Neural cell (in vitro differentiated cells): Measurements from ENCODE around the gene RET. TPM values are rescaled to one million over a fixed set of nuclear protein-coding genes. Genes with fewer than 3 reads are reported as not detected.

ENCODE experiments used
- H2AFZ ChIP-seq: fragments of 200-600, 300-800 bp; sonication (generic), shearing (Covaris generic); 2 replicates; pipeline ENCODE4 v1.6.0; 2014; ENCODE audit warnings: low read depth, mild to moderate bottlenecking, antibody characterized with exemption, low read length, moderate library complexity
- H3F3A ChIP-seq: fragments of 200-600 bp; shearing (Covaris generic); 2 replicates; pipeline ENCODE4 v1.6.1; 2016; ENCODE audit warnings: mild to moderate bottlenecking, moderate library complexity, mixed read lengths, antibody characterized with exemption, low read length; ENCODE audit not compliant: insufficient read depth, poor library complexity, severe bottlenecking
- H3K27ac ChIP-seq: fragments of 200-600, 300-800 bp; sonication (generic), shearing (Covaris generic); 2 replicates; pipeline ENCODE4 v1.5.1; 2014; ENCODE audit warnings: mild to moderate bottlenecking, low read length, moderate library complexity
- H3K27me3 ChIP-seq: fragments of 300-800, 200-600 bp; sonication (generic), shearing (Covaris generic); 2 replicates; pipeline ENCODE4 v1.6.0; 2014; ENCODE audit warnings: mild to moderate bottlenecking, low read depth, low read length, moderate library complexity; ENCODE audit not compliant: insufficient read depth
- H3K36me3 ChIP-seq: fragments of 300-800, 200-600 bp; sonication (generic), shearing (Covaris generic); 2 replicates; pipeline ENCODE4 v1.5.1; 2014; ENCODE audit warnings: mild to moderate bottlenecking, antibody characterized with exemption, low read length, moderate library complexity; ENCODE audit not compliant: insufficient read depth
- H3K4me2 ChIP-seq: fragments of 300-800, 200-600 bp; sonication (generic), shearing (Covaris generic); 2 replicates; pipeline ENCODE4 v1.6.0; 2014; ENCODE audit warnings: mild to moderate bottlenecking, low read length
- H3K4me3 ChIP-seq: fragments of 300-800, 200-600 bp; sonication (generic), shearing (Covaris generic); 2 replicates; pipeline ENCODE4 v1.5.1; 2014; ENCODE audit warnings: mild to moderate bottlenecking, low read length, moderate library complexity
- H3K79me2 ChIP-seq: fragments of 200-600 bp; shearing (Covaris generic); replicated peaks from 2 replicates; pipeline ENCODE4 v1.6.0; 2014; ENCODE audit warnings: mild to moderate bottlenecking, low read length, moderate library complexity; ENCODE audit not compliant: insufficient read depth
- H3K9ac ChIP-seq: fragments of 300-800, 200-600 bp; sonication (generic), shearing (Covaris generic); 2 replicates; pipeline ENCODE4 v1.6.1; 2016; ENCODE audit warnings: mild to moderate bottlenecking, low read length, mixed read lengths
- H3K9me2 ChIP-seq: fragments of 200-600 bp; shearing (Covaris generic); 2 replicates; pipeline ENCODE4 v1.6.1; 2016; ENCODE audit warnings: mild to moderate bottlenecking, low read length, mixed read lengths; ENCODE audit not compliant: insufficient read depth
- H3K9me3 ChIP-seq: fragments of 200-600, 300-800 bp; sonication (generic), shearing (Covaris generic); 2 replicates; pipeline ENCODE4 v1.6.1; 2016; ENCODE audit warnings: mild to moderate bottlenecking, mixed run types, low read length, moderate library complexity, mixed read lengths
- H4K20me1 ChIP-seq: fragments of 200-600 bp; shearing (Covaris generic); 2 replicates; pipeline ENCODE4 v1.6.1; 2016; ENCODE audit warnings: mild to moderate bottlenecking, mixed run types; ENCODE audit not compliant: insufficient read depth
- CTCF ChIP-seq: fragments of 450-650 bp; IDR thresholded peaks from 2 replicates; pipeline ENCODE4 v1.5.1; 2014; ENCODE audit warnings: antibody characterized with exemption, mild to moderate bottlenecking, moderate library complexity; ENCODE audit not compliant: poor library complexity, severe bottlenecking
- EP300 ChIP-seq: fragments of 450-650 bp; conservative IDR thresholded peaks from 2 replicates; pipeline ENCODE4 v1.6.1; 2014; ENCODE audit warnings: antibody characterized with exemption, mild to moderate bottlenecking, moderate library complexity; ENCODE audit not compliant: poor library complexity, severe bottlenecking
- EZH2 ChIP-seq: fragments of 200-600, 300-800 bp; shearing (Covaris generic), sonication (generic); IDR thresholded peaks from 2 replicates; pipeline ENCODE4 v1.6.1; 2014; ENCODE audit warnings: antibody characterized with exemption, low read length, borderline replicate concordance, mild to moderate bottlenecking; ENCODE audit not compliant: insufficient read depth, poor library complexity, severe bottlenecking
- MXI1 ChIP-seq: fragments of 450-650 bp; conservative IDR thresholded peaks from 2 replicates; pipeline ENCODE4 v1.6.1; 2014; ENCODE audit warnings: antibody characterized with exemption, mild to moderate bottlenecking; ENCODE audit not compliant: poor library complexity, severe bottlenecking
- POLR2AphosphoS5 ChIP-seq: IDR thresholded peaks from 2 replicates; pipeline ENCODE4 v1.6.1; 2012
- RAD21 ChIP-seq: fragments of 450-650 bp; conservative IDR thresholded peaks from 2 replicates; pipeline ENCODE4 v1.6.1; 2014; ENCODE audit warnings: antibody characterized with exemption, mild to moderate bottlenecking, moderate library complexity
- REST ChIP-seq: IDR thresholded peaks from 2 replicates; pipeline ENCODE4 v1.6.1; 2012; ENCODE audit warnings: borderline replicate concordance
- SMC3 ChIP-seq: fragments of 450-650 bp; conservative IDR thresholded peaks from 2 replicates; pipeline ENCODE4 v1.6.1; 2014; ENCODE audit warnings: antibody characterized with exemption, mild to moderate bottlenecking, moderate library complexity; ENCODE audit not compliant: poor library complexity
- TAF1 ChIP-seq: IDR thresholded peaks from 2 replicates; pipeline ENCODE4 v1.6.1; 2012; ENCODE audit warnings: low read depth
- polyA plus RNA-seq: library from polyadenylated mRNA; depleted of rRNA; stranded (reverse); fragments of >200 nt; gene quantifications from 2 replicates; pipeline ENCODE4 v1.2.3, GENCODE V29; 2014

The RET gene
- polyA plus RNA-seq, 1 donor from 2014 or later = 1.7 TPM

GRCh38 chr10:43176271-43176670, 99.4 kb downstream of the RET start:
- Histone ChIP-seq H2AFZ (no peak overlapping the region), H3K4me3 (no peak overlapping the region), H3K9ac (no peak overlapping the region), H3K27ac (no peak overlapping the region), H3K9me2 (no peaks in the 10 kb centered on the region), H3K79me2 (no peaks in the 10 kb centered on the region), H3K27me3 (no peaks in the 10 kb centered on the region), H3F3A (no peaks in the 10 kb centered on the region), H4K20me1 (no peaks in the 10 kb centered on the region), H3K4me2 (no peak overlapping the region), H3K9me3 (no peaks in the 10 kb centered on the region), H3K36me3 (peaks cover 14% of the 10 kb centered on the region)
- no peak for TF ChIP-seq RAD21
- no peak for TF ChIP-seq EP300
- TF ChIP-seq POLR2AphosphoS5 = no peak
- TF ChIP-seq CTCF = no peak
- no peak for TF ChIP-seq MXI1
- no peak for TF ChIP-seq REST
- no peak for TF ChIP-seq TAF1
- no peak for TF ChIP-seq SMC3
- TF ChIP-seq EZH2 = no peak

DNA sequence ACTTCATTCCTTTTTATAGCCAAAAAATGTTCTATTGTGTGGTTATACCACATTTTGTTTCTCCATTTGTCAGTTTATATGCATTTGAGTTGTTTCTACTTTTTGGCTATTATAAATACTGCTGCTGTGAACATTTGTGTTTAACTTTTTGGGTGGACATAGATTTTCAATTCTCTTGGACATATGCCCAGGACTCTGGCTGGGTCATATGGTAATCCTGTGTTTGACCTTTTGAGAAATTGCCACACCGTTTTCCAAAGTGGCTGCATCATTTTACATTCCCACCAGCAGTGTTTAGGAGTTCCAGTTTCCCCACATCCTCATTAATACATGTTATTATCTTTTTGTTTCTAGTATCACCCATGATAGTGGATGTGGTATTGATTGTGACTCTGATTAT, 100.7 kb downstream of the RET start:
- Histone ChIP-seq H3K27ac (no peak overlapping the region), H3K4me2 (no peak overlapping the region), H3K4me3 (no peak overlapping the region), H3K36me3 (peaks cover 14% of the 10 kb centered on the region), H3K9me3 (no peaks in the 10 kb centered on the region), H3K79me2 (no peaks in the 10 kb centered on the region), H2AFZ (no peak overlapping the region), H4K20me1 (no peaks in the 10 kb centered on the region), H3F3A (no peaks in the 10 kb centered on the region), H3K9ac (no peak overlapping the region), H3K9me2 (no peaks in the 10 kb centered on the region), H3K27me3 (no peaks in the 10 kb centered on the region)
- TF ChIP-seq SMC3 (no peak), EP300 (no peak), CTCF (no peak), MXI1 (no peak), TAF1 (no peak)

Other genes with a start within 250 kb of the RET start
- gene CSGALNACT2, start 61.4 kb downstream of the RET start, polyA plus RNA-seq = 20.3 and 20.7 TPM in 2 replicates
- 8.7 and 10.5 TPM in 2 replicates for gene RASGEF1A, start 190.0 kb downstream of the RET start, polyA plus RNA-seq